DMS53 treated with DMSO at 0.1 percent for 48 hours (cell line): ENCODE measurements around the gene OSBPL2.

ENCODE experiments used
- DNase-seq: peaks from one replicate; lab custom pipeline; 2025; ENCODE audit not compliant: unreplicated experiment; lab: John Stamatoyannopoulos, UW

Gene OSBPL2

DNA sequence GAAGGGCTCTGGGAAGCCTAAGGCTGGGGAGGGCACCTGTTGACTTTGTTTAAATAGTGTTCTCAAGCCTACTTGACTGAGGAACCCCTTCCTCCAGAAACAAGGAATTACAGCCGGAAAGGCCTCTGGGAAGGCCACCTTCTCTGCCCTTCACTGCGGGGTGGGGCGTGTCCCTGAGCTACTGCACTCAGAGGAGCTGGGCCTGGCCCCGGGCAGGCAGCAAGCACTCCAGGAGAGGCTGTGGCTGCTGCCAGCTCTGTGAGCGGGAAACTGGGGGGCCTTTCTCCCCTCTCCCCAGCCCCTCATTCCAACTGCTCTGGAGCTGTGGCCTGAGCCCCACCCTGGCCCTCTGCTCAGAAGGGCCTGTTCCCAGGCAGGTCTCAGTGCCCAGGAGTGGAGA, 4.0 kb upstream of the OSBPL2 start:
- no peak for DNase-seq

GRCh38 chr20:62235001-62235776, 3.1 kb upstream of the OSBPL2 start:
- DNase-seq = no peak

- DNase-seq = no peak
These were observed 2.6 kb upstream of the OSBPL2 start for GRCh38 chr20:62235777-62236157.

- DNase-seq = no peak
These were observed 2.1 kb upstream of the OSBPL2 start for GRCh38 chr20:62236200-62236599.

DNA sequence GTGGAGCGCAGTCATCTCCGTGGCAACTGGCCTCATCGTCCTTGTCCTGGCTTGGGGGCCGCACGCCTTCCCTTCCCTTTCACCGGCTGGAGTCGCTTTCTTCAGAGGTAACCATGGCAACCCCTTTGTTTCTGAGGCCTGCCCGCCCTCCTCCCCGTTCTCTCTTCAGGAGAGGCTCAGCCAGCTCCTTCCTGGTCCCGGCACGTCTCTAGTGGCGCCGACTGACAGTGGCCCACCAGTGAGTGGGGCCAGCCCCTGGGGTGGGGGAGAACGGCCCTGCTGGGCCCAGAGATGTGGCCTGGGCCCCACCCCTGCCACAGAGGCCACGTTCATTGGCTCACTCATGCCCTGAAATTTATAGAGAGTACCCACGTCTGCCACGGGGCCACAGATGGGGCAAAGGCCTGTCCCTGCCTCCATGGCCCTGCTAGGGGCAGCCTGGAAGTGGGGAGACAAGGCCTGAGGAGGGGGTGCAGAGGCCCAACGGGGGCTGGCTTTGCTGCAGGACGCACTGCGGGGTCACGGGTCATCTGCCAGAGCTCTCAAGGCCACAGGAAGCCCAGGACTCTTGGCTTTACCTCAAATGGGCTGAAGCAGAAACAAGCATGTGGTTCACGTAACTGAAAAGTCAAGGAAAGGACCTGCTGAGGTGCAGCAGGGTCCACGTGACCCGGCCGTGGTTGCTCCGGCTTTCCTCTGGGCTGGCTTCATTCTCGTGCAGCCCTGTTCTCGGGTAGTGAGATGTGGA, 1.4 kb upstream of the OSBPL2 start:
- DNase-seq = no peak

DNA sequence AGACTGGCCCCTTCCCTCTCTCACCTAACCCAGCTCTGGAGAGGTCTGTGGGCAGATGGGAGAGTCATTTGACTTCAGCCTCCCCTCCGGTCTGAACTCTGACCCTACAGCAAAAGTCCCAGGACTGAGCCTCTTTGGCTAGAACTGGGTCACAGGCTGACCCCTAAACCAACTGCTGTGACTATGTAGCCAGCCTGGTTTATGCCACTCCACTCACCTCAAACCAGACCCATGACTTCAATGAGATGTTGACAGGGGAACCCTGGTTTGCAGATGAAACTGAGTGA, 864 bp upstream of the OSBPL2 start:
- DNase-seq = no peak

- DNase-seq = peak; percentile 11
These were observed 402 bp downstream of the OSBPL2 start for GRCh38 chr20:62238569-62239277.

DNA sequence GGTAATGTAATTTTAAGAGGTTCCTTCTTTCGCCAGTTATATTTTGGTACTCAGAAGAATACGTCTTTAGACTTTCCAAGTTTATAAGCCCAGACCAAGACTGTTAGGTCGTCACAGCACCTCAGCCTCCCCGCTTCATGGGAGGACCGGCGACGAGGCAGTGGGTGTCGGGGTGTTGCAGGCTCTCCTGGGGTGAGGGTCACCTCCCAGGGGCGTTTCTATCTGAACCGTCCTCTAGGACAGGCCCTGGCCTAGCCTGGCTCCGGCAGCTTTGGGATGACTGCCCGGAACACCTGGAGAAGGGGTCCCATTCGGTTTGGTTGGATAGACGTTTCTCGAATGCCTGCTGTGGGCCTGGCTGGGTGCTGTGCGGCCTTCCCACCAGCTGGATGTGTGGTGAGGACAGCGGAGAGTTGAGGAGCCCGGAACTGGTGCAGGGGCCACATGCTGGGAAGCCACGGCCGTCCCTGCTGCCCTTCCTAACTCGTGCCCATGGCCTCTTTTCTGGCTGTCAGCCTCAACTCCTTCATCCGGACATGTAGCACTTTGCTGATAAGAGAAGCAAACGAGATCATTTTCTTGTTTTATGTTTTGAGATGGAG, 1.1 kb downstream of the OSBPL2 start:
- DNase-seq = no peak

DNA sequence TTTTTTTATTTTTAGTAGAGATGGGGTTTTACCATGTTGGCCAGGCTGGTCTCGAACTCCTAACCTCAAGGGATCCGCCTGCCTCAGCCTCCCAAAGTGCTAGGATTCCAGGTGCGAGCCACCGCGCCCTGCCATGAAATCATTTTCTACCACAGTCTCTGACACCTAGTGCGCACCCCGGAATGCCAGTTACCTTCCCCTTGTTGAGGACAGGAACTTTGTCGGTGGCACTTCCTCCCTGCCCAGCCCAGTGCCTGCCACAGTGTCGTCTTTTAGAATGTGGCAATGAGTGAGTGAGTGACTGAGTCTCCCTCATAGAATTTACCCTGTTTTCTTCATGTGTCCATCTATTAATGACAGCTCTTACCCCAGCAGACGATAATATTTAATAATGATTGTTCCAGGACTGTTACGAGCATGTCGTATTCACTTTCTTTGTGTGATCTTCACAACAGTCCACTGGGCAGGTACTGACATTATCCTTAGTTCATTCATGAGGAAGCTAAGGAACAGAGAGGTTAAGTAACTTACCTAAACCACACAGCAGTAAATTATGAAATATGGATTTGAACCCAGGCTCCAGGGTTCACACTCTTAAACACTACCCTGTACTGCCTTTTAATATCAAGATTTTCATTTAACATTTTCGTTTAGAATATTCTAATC, 1.8 kb downstream of the OSBPL2 start:
- DNase-seq = no peak

DNA sequence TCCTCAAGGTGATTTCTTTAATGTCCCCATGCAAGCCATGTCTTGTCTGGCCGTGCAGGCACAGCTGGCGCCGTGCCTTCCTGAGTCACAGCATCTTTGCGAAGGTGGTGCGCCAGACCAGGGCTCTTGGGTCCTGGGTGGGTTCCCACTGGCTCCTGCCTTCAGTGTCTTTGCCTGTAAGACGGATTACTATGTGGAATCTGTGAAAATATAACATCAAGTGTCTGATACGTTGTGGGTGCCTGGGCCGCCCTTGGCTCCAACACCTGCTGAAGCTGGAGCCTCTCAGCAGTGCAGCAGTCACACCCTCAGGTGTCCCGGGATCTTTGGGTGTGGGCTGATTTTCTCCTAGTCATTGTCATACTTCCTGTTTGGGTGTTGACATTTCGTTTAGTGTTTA, 3.2 kb downstream of the OSBPL2 start:
- no peak for DNase-seq

- DNase-seq = no peak
These were observed 3.9 kb downstream of the OSBPL2 start for GRCh38 chr20:62242176-62242575.

DNA sequence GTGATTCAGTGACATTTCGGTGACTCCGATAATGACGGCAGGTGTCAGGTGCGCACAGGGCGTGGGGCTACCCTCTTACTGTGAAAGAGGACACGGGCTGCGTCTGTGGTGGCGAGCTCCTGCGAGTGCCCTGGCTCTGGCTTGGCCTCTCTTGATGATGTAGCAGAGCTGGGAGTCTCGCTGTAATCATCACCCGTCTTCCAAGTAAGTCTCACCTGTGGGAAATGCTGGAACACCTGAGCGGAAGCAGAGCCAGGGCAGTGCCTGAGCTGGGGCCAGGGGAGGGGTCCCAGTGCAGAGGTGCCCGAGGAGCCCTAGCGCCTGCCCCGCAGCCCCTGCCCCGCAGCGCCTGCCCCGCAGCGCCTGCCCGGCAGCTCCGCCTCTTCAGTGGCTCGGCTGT, 4.8 kb downstream of the OSBPL2 start:
- DNase-seq = no peak

GRCh38 chr20:62243906-62244515, 5.7 kb downstream of the OSBPL2 start:
- DNase-seq = no peak

DNA sequence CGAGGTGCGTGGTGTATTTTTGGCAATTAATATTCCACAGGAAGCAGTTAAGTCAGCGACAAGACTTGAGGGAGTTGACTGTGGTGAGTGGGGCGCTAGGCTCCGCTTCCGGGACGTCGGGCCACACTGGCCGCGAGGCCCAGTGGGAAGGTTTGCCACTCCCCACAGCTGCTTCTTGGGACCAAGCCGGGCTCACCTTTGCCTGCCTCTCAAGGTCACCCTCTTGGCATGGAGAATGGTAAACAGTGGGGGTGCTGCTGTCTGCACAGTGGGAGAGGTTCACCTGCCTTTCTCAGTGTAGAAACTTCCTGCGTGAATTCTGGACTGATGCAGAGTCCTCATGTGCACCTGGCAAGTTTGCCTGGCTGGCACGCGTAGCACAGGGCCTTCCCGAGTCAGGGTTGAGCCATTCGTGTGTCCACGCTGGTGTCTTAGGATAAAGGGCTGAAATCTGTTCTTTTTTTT, 6.4 kb downstream of the OSBPL2 start:
- no peak for DNase-seq

DNA sequence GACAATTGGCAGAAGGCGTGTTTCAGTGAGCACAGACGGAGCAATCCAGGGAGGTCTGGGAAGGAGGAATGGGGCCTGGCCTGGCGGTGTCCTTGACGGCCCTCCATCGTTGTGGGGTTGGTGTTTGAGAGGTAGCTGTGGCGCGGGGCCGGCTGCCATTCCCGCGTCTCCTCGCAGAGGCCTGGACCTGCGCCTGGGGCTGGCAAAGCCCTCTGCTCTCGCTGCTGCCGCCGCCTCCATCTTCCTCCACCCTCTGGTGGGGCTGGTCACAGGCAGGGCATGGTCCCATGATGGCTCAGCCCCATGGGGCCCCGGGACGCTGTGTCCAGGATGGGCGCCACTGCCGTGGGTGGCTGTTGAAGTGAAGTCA, 7.6 kb downstream of the OSBPL2 start:
- DNase-seq = no peak

DNA sequence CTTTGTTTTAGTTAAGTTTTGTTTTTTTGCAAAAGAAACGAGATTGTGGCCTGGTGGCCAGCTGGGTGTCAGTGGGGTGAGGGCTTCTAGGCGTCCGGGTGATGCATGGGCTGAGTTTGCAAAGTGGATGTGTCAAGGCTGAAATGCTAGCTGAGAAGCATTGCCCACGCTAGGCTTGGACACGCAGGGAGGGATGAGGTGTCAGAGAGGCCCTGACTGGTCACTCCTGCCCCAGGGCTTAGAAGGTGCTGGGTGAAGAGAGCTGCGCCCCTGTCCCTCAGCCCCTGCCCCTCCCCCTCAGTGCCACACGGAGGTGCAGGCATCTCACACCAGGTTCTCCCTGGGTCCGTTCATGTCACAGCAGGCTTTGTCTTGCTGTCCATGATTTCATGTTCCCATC, 8.1 kb downstream of the OSBPL2 start:
- no peak for DNase-seq

DNA sequence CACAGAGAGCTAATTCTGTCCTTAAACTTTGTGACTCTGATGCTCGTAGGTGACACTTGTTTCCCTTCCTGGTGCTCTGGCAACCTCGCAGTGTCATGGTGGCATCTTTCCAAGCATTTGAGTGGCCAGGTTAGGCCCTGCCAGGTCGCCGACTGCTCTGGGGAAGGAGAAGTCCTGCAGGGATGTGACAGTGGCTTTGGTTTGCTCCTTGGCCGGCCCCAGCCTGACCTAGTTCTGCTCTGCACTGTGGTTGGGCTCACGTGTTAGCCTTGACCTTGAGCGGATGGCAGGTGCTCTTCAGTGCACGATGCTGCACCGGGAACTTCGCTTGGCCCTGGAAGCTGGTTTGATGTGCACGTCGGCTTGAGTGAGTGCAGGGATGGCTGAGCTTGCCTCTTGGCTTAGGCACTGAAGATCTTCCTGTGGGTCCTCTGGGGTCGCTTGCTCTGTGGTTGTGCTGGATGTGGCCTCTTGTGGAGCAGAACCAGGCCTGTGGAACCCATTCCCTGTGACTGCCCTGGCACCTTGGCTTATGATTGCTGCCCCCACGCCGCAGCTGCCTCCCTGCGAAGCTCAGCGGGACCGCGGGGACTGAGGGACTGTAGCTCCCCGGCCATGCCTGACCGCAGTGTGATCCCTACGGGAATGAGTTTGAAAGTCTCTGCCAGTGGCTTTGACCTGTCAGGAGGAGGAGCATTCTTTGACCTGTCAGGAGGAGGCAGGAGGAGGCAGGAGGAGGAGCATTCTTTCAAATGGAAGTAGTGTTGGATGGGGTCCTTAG, 8.7 kb downstream of the OSBPL2 start:
- DNase-seq = no peak

- DNase-seq = no peak
These were observed 10.7 kb downstream of the OSBPL2 start for GRCh38 chr20:62248890-62249560.

DNA sequence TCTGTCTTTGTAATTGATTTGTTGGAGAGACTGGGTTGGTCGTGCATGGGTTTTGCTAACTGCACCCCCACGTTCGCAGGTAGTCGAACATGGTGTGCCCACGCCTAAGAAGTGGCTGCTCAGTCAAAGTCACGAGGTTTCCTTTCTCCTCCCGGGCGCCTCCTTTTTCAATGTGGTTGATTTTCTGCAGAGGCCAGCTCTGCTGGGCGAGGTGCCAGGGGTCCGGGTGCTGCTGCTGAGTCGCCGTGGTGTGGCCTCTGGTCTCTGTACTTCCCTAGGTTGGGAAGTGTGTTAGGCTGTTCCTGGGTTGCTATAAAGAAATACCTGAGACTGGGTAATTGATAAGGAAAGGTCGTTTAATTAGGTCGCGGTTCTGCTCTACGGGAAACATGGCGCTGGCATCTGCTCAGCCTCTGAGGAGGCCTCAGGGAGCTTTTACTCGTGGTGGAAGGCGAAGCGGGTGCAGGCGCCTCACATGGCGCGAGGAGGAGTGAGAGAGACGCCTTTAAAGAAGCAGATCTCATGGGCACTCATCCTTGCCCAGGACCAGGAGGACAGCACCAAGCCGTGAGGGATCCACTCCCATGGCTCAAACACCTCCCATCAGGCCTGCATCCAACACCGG, 14.1 kb downstream of the OSBPL2 start:
- no peak for DNase-seq
